ENCODE measurements around the gene IRF2.

- TF ChIP-seq ZFX (IDR thresholded peaks at IDR 0.05) = no peak
- TF ChIP-seq CTCF (conservative IDR thresholded peaks at IDR 0.05) = no peak
Measured at GRCh38 chr4:184428787-184429186, 45.6 kb downstream of the IRF2 start.

All from C4-2B (cell line).